Midbrain (tissue), 1 donor: ENCODE measurements around the gene EIF2S3B.
"Not testable (repeated sequence)": the region's sequence is repeated elsewhere in the genome, so short reads cannot be mapped to it uniquely, and the experiment has no call there.

Source experiments
- DNase-seq: peaks from one replicate; lab custom pipeline; 2025; lab: John Stamatoyannopoulos, UW

Gene EIF2S3B

GRCh38 chr12:10505620-10506019, at the start of gene EIF2S3B:
Gene EIF2S3B, plus strand, starts transcription at chr12:10505890. Its CDS starts 13 bp downstream, at chr12:10505903.
- DNase-seq, result no peak

- no peak for DNase-seq
Measured at GRCh38 chr12:10456856-10457255, 48.8 kb upstream of the EIF2S3B start.

- no peak for DNase-seq
Measured at GRCh38 chr12:10457760-10458159, 47.9 kb upstream of the EIF2S3B start.

GRCh38 chr12:10466311-10466710, 39.4 kb upstream of the EIF2S3B start:
- DNase-seq, result no peak

GRCh38 chr12:10469701-10470100, 36.0 kb upstream of the EIF2S3B start:
- DNase-seq, result no peak

GRCh38 chr12:10472808-10473207, 32.9 kb upstream of the EIF2S3B start:
- DNase-seq, result not testable (repeated sequence)

GRCh38 chr12:10481901-10482300, 23.8 kb upstream of the EIF2S3B start:
- not testable (repeated sequence) for DNase-seq

- not testable (repeated sequence) for DNase-seq
Measured at GRCh38 chr12:10487328-10487727, 18.4 kb upstream of the EIF2S3B start.

- DNase-seq, result no peak
Measured at GRCh38 chr12:10491766-10492165, 13.9 kb upstream of the EIF2S3B start.

GRCh38 chr12:10497602-10498001, 8.1 kb upstream of the EIF2S3B start:
- DNase-seq, result no peak

GRCh38 chr12:10498042-10498441, 7.6 kb upstream of the EIF2S3B start:
- DNase-seq, result no peak

GRCh38 chr12:10501030-10501429, 4.7 kb upstream of the EIF2S3B start:
- peak; percentile 0 for DNase-seq

- no peak for DNase-seq
Measured at GRCh38 chr12:10503460-10503859, 2.2 kb upstream of the EIF2S3B start.

- peak; percentile 39 for DNase-seq
Measured at GRCh38 chr12:10511756-10512355, 6.2 kb downstream of the EIF2S3B start.

GRCh38 chr12:10512798-10513197, 7.1 kb downstream of the EIF2S3B start:
- no peak for DNase-seq

- no peak for DNase-seq
Measured at GRCh38 chr12:10521555-10521954, 15.9 kb downstream of the EIF2S3B start.

- DNase-seq, result no peak
Measured at GRCh38 chr12:10528174-10528953, 22.7 kb downstream of the EIF2S3B start.

GRCh38 chr12:10529603-10530002, 23.9 kb downstream of the EIF2S3B start:
- no peak for DNase-seq

GRCh38 chr12:10537721-10538120, 32.0 kb downstream of the EIF2S3B start:
- no peak for DNase-seq

- no peak for DNase-seq
Measured at GRCh38 chr12:10540776-10541205, 35.1 kb downstream of the EIF2S3B start.

- no peak for DNase-seq
Measured at GRCh38 chr12:10543499-10543898, 37.8 kb downstream of the EIF2S3B start.

- no peak for DNase-seq
Measured at GRCh38 chr12:10551375-10551774, 45.7 kb downstream of the EIF2S3B start.

GRCh38 chr12:10553148-10553547, 47.5 kb downstream of the EIF2S3B start:
- no peak for DNase-seq
